NCI-H2029 (cell line): ENCODE results near the gene MLX.
"Not testable (repeated sequence)": the region's sequence is repeated elsewhere in the genome, so short reads cannot be mapped to it uniquely, and the experiment has no call there.

Source experiments
- DNase-seq: peaks from one replicate; lab custom pipeline; 2025; lab: John Stamatoyannopoulos, UW

The MLX gene

GRCh38 chr17:42579794-42580551 is 13.1 kb downstream of the MLX start:
- DNase-seq: no peak

GRCh38 chr17:42581744-42582270 is 14.9 kb downstream of the MLX start:
- DNase-seq: no peak

GRCh38 chr17:42584880-42585279 is 18.0 kb downstream of the MLX start:
- no peak for DNase-seq

DNA sequence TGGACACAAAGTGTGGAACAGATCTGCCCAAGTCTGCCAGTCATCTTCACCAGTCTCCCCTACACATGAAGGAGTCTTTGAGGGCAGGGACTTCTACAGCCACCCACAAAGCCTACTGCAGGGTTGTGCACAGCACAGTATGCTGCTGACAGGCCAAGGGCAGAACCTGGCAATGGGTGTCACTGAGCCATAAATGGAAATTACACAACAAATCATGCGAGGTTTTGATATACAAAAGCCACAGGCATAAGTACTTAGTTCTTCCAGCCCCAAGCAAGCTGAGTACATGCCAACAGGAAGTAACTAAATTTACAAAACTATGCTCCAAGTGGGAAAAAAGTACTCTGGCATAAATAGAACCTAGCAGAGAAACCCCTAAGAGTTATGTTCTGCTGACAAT is 18.5 kb downstream of the MLX start:
- no peak for DNase-seq

- DNase-seq: no peak
These were observed 19.8 kb downstream of the MLX start for GRCh38 chr17:42586514-42587230.

GRCh38 chr17:42590886-42591285 is 24.0 kb downstream of the MLX start:
- DNase-seq: no peak

DNA sequence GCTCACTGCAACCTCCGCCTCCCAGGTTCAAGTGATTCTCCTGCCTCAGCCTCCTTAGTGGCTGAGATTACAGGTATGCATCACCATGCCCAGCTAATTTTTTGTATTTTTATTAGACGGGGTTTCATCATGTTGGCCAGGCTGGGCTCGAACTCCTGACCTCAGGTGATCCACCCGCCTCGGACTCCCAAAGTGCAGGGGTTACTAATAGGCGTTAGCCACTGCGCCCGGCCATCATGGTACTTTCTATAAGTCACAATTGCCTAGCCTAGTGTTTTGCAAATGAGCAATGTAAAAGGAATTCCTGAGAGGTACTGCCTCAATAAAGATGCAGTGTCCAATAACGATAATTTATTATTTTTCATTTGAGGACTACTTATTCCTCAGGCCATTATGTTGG is 24.5 kb downstream of the MLX start:
- no peak for DNase-seq

DNA sequence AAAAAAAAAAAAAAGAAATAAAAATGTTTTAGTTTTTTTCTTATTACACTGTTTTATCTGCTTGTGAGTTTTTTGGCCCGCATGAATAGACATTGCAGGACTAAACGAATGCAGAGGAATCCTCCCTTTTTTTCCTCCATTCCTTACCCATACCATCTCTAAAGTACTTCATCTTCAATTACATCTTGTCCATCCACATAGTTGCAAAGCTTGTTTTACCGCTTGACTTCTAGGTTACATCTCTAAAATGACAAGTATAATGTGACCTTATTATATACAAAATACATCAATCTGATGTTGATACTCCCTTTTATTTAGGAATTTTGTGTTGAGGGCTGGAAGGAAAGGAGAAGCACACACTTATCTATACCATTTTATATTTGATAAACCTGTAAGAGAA is 29.5 kb downstream of the MLX start:
- DNase-seq: no peak

DNA sequence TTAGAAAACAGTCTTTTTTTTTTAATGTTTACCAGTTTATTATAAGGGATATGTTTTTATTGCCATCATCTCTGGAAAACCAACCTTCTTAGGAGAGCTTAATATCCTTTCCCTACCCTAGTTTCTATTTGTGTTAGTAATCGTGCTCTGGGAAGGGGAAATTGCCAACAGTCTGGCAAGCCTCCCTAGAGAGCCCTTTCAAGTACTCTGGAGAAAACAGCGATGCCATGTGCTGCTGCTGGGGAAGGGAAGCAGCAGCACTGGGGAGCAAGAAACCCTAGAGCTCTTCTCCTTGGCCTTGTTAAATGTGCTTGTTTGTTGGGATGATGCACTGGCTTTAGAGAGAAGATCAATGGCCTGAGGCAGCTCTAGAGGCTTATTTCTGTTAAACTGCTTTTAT is 32.0 kb downstream of the MLX start:
- no peak for DNase-seq

- DNase-seq: no peak
These were observed 36.4 kb downstream of the MLX start for GRCh38 chr17:42603318-42603717.

DNA sequence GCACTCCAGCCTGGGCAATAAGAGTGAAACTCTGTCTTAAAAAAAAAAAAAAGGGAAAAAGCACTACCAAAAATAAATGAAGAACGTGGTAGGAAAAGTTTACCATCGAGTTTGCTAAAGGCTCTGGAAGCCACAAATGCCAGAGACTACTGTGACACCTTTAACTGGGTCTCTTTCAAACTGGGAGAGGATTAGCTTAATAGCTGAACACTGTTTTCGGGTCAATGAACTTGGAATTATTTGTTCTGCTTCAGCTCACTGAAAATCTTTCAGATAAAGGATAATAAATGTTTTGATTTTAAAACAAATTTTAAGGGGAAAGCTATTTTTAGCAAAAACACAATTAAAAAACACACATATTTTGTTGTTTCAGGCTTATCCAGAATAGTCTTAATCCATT is 40.9 kb downstream of the MLX start:
- DNase-seq: no peak

DNA sequence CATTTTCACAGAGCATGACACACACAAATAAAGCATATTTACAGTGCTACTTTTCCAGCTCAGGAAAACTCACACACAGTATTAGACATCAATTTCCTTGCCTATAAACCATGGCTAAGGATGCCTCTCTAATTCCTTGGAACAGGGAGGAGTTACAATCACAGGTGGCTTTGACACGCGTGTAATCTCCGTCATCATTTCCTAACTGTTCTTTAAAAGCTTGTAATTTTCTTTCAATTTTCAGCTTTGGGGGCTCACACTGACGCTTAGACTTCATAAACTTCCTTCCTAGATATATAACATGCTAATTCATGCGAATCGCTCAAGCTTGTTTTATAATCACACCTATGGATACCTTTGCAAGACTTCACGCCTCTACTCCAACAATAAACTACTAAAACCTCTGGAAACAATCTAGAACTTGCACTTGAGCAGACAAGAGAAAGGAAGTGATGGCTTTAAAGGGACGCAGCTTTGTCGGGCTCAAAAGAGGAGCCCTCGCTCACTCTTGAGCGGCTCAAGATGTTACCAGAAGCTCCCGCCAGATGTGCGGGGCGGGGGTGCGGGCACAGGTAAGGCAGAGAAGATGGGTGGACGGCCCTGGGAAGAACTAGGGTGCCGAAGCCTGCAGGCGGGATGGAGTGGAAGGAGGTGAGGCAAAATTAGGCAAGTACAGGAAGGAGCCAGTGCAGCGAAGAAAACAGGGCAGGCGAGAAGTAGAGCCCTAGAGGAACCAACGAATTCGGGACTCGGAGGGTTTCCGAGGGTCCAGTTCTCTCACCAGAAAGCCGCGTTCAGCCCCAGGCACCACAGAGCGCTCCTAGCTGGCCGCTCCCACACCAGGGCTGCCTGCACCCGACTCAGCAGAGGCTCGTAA is 41.6 kb downstream of the MLX start:
- DNase-seq: no peak

GRCh38 chr17:42609182-42609813 is 42.4 kb downstream of the MLX start, which contains the start of the genes RETREG3 and TUBG1:
Gene RETREG3, minus strand, starts transcription at chr17:42609374. Its CDS starts 50 bp downstream, at chr17:42609324.
Gene TUBG1, plus strand, starts transcription at chr17:42609683. Its CDS starts 55 bp downstream, at chr17:42609738.
- DNase-seq: peak; percentile 96

DNA sequence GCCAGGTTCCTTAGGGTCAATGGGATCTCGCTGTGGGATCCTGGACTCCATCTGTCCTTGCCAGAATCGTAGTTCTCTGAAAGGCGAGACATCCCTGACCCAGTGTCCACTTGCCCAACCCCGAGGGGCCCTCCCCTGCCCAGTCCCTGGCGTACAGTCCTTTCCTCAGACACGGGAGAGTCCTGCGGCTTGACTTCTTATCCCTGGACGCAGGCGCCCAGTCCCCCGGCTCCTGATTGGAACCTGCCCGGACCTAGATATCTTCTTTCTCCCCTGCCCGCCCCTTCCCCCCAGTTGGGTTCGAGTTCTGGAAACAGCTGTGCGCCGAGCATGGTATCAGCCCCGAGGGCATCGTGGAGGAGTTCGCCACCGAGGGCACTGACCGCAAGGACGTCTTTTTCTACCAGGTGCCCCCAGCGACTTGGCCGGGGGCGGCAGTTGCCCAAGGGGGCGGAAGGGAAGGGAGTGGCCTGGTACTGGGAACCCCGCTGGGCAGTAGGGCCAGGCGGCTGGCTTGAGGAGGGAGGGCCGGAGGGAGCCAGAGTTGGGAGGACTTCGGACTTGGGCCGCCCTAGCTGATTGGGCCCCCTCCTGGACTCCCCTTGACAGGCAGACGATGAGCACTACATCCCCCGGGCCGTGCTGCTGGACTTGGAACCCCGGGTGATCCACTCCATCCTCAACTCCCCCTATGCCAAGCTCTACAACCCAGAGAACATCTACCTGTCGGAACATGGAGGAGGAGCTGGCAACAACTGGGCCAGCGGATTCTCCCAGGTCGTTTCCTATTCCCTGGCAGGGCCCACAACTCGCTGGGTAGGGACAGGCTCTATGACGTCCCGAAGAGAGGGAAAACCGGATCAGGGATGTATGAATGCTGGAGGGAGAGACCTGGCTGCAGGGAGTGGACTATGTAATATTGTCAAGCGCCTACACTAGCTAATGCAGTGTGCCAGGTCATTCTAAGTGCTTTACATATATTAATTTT is 43.2 kb downstream of the MLX start:
- DNase-seq: not testable (repeated sequence)

GRCh38 chr17:42612013-42612412 is 45.1 kb downstream of the MLX start:
- DNase-seq: no peak

GRCh38 chr17:42613699-42614295 is 46.9 kb downstream of the MLX start:
- DNase-seq: no peak

GRCh38 chr17:42617956-42618431 is 51.1 kb downstream of the MLX start:
- no peak for DNase-seq

DNA sequence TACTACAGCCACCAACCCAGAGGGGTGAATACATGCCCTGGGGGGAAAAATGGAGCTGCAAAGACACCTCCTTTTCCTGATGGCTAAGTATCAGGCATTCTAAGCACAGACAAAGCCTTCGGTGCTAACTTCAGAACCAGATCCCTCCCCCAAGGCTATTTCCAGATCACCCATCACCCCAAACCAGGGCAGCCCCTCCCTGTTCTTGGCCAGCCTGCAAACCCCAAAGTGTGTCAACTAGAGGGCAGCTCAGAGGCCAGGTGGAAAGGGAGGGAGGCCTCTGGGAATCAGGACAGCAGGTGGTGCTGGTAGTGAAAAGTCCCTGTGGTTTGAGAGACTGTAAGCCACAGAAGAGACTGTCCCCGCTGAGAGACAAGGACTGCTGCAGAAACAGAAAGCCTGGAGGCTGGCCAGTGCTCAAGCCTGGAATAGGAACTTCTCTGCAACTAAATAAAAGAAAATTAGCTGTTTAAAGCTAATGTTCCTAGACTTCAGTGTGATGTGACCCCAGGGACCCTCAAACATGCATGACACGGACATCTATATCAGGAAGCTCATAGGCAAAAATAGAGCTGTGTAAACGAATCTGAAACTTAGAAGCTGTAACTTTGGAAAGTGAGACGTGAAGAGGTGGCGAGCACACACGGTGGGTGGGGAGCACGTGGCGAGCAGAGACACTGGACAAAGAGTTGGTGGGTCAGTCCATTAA is 51.7 kb downstream of the MLX start:
- DNase-seq: no peak

DNA sequence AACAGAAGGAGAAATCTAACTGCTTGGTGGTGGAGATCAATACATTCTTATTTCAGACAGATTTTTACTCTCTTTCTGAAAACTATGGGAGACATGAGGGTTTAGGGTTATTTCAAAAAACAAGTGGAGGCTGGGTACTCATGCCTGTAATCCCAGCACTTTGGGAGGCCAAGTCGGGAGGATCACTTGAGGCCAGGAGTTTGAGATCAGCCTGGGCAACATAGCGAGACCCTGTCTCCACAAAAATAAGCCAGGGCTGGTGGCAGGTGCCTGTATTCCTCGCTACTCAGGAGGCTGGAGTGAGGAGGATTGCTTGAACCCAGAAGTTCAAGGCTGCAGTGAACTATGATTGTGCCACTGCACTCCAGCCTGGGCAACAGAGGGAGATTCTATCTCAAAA is 55.1 kb downstream of the MLX start:
- not testable (repeated sequence) for DNase-seq
